H9 (cell line): ENCODE data around the gene ZNF512. TPM values are rescaled to one million over a fixed set of nuclear protein-coding genes. Genes with fewer than 3 reads are reported as not detected.

Experiments used
- DNase-seq: peaks from one replicate; pipeline ENCODE4 v3.0.0-alpha.2; 2017
- H2AFZ ChIP-seq: one replicate; pipeline ENCODE4 v1.6.1; 2013; ENCODE audit warnings: mild to moderate bottlenecking, low read length, control low read depth, moderate library complexity
- H2AK5ac ChIP-seq: 2 replicates; pipeline ENCODE4 v1.6.1; 2013; ENCODE audit warnings: low read length, control low read depth, mixed read lengths; ENCODE audit not compliant: insufficient read length
- H2BK120ac ChIP-seq: one replicate; pipeline ENCODE4 v1.6.1; 2013; ENCODE audit warnings: low read depth, mild to moderate bottlenecking, low read length, control low read depth, inconsistent platforms; ENCODE audit not compliant: poor library complexity, severe bottlenecking
- H2BK12ac ChIP-seq: 2 replicates; pipeline ENCODE4 v1.6.1; 2013; ENCODE audit warnings: low read length, control low read depth, mixed read lengths, low read depth; ENCODE audit not compliant: insufficient read length
- H2BK15ac ChIP-seq: 2 replicates; pipeline ENCODE4 v1.6.1; 2013; ENCODE audit warnings: low read depth, low read length, control low read depth
- H2BK20ac ChIP-seq: one replicate; pipeline ENCODE4 v1.6.1; 2013; ENCODE audit warnings: low read depth, mild to moderate bottlenecking, low read length, control low read depth, inconsistent platforms; ENCODE audit not compliant: poor library complexity, severe bottlenecking
- H2BK5ac ChIP-seq: 2 replicates; pipeline ENCODE4 v1.6.1; 2013; ENCODE audit warnings: low read length, control low read depth, mixed read lengths; ENCODE audit not compliant: insufficient read length
- H3K14ac ChIP-seq: 2 replicates; pipeline ENCODE4 v1.6.1; 2013; ENCODE audit warnings: low read length, control low read depth; ENCODE audit not compliant: insufficient read depth
- H3K18ac ChIP-seq: 2 replicates; pipeline ENCODE4 v1.6.1; 2013; ENCODE audit warnings: low read depth, mild to moderate bottlenecking, mixed read lengths, low read length, control low read depth; ENCODE audit not compliant: insufficient read length
- H3K23ac ChIP-seq: 2 replicates; pipeline ENCODE4 v1.6.1; 2013; ENCODE audit warnings: low read length, control low read depth, mixed read lengths, low read depth; ENCODE audit not compliant: insufficient read length
- H3K23me2 ChIP-seq: 2 replicates; pipeline ENCODE4 v1.6.1; 2013; ENCODE audit warnings: low read depth, mild to moderate bottlenecking, mixed read lengths, low read length, control low read depth; ENCODE audit not compliant: insufficient read length, poor library complexity, severe bottlenecking
- H3K27ac ChIP-seq: 2 replicates; pipeline ENCODE4 v1.5.1; 2013; ENCODE audit warnings: low read length, control low read depth, mixed read lengths, low read depth; ENCODE audit not compliant: insufficient read length
- H3K27me3 ChIP-seq: 2 replicates; pipeline ENCODE4 v1.6.1; 2013; ENCODE audit warnings: low read length, control low read depth, inconsistent platforms; ENCODE audit not compliant: insufficient read depth
- H3K4ac ChIP-seq: 2 replicates; pipeline ENCODE4 v1.6.1; 2013; ENCODE audit warnings: low read depth, mild to moderate bottlenecking, control low read depth, inconsistent platforms, low read length, moderate library complexity
- H3K4me1 ChIP-seq: 2 replicates; pipeline ENCODE4 v1.6.1; 2013; ENCODE audit warnings: low read length, control low read depth, inconsistent platforms; ENCODE audit not compliant: insufficient read depth
- H3K4me2 ChIP-seq: 2 replicates; pipeline ENCODE4 v1.6.1; 2013; ENCODE audit warnings: low read length, control low read depth, mixed read lengths; ENCODE audit not compliant: insufficient read length, insufficient read depth
- H3K56ac ChIP-seq: 2 replicates; pipeline ENCODE4 v1.6.1; 2013; ENCODE audit warnings: low read depth, mild to moderate bottlenecking, mixed read lengths, low read length, control low read depth; ENCODE audit not compliant: insufficient read length
- H3K79me1 ChIP-seq: 2 replicates; pipeline ENCODE4 v1.6.1; 2013; ENCODE audit warnings: low read depth, mild to moderate bottlenecking, moderate library complexity, low read length, control low read depth, inconsistent platforms; ENCODE audit not compliant: insufficient read depth, poor library complexity, severe bottlenecking
- H3K79me2 ChIP-seq: 2 replicates; pipeline ENCODE4 v1.6.1; 2013; ENCODE audit warnings: low read length, control low read depth, inconsistent platforms; ENCODE audit not compliant: insufficient read depth
- H3K9ac ChIP-seq: 2 replicates; pipeline ENCODE4 v1.6.1; 2013; ENCODE audit warnings: low read length, control low read depth, mixed read lengths; ENCODE audit not compliant: insufficient read length; ENCODE audit errors: extremely low read depth
- H3K9me3 ChIP-seq: one replicate; pipeline ENCODE4 v1.6.1; 2013; ENCODE audit warnings: low read depth, low read length, inconsistent platforms; ENCODE audit not compliant: control insufficient read depth
- H3T11ph ChIP-seq: one replicate; pipeline ENCODE4 v1.6.1; 2013; ENCODE audit warnings: mild to moderate bottlenecking, low read length, control low read depth, inconsistent platforms
- H4K20me1 ChIP-seq: one replicate; pipeline ENCODE4 v1.6.1; 2013; ENCODE audit not compliant: control insufficient read depth, insufficient read length, insufficient read depth
- H4K5ac ChIP-seq: 2 replicates; pipeline ENCODE4 v1.6.1; 2013; ENCODE audit warnings: low read depth, mild to moderate bottlenecking, mixed read lengths, low read length, control low read depth; ENCODE audit not compliant: insufficient read length
- H4K8ac ChIP-seq: replicated peaks from 2 replicates; pipeline ENCODE4 v1.6.1; 2013; ENCODE audit warnings: low read length, control low read depth, mixed read lengths, low read depth; ENCODE audit not compliant: insufficient read length
- H4K91ac ChIP-seq: 2 replicates; pipeline ENCODE4 v1.6.1; 2013; ENCODE audit warnings: low read depth, mild to moderate bottlenecking, moderate library complexity, mixed read lengths, low read length, control low read depth; ENCODE audit not compliant: insufficient read length
- H3K27ac Mint-ChIP-seq, 3 experiments: 2 replicates in 2 of 3; 3 replicates in 1 of 3; pipeline ENCODE4 v1.8.0; 2020 to 2021; ENCODE audit warnings: mixed read lengths in 3 of 3, mild to moderate bottlenecking in 1 of 3, moderate library complexity in 1 of 3
- H3K27me3 Mint-ChIP-seq: 2 replicates; pipeline ENCODE4 v1.8.0; 2021; ENCODE audit warnings: low read depth, mild to moderate bottlenecking, moderate library complexity, mixed read lengths
- H3K36me3 Mint-ChIP-seq, 3 experiments: 2 replicates in 2 of 3; 3 replicates in 1 of 3; pipeline ENCODE4 v1.8.0; 2020 to 2021; ENCODE audit warnings: low read depth in 3 of 3, mixed read lengths in 3 of 3; ENCODE audit not compliant: insufficient read depth in 1 of 3
- H3K4me1 Mint-ChIP-seq, 2 experiments: 2 replicates each; pipeline ENCODE4 v1.8.0; 2020; ENCODE audit warnings: mixed read lengths in 2 of 2
- H3K4me3 Mint-ChIP-seq, 2 experiments: 2 replicates in 1 of 2; 3 replicates in 1 of 2; pipeline ENCODE4 v1.8.0; 2020 to 2021; ENCODE audit warnings: mild to moderate bottlenecking in 2 of 2, mixed read lengths in 2 of 2, moderate library complexity in 1 of 2
- H3K9me3 Mint-ChIP-seq, 2 experiments: 2 replicates in 1 of 2; 3 replicates in 1 of 2; pipeline ENCODE4 v1.8.0; 2020; ENCODE audit warnings: mild to moderate bottlenecking in 2 of 2, mixed read lengths in 2 of 2, moderate library complexity in 1 of 2
- whole genome bisulfite sequencing: extraction: QIAGEN DNeasy Blood & Tissue Kit; methylation state at CpG from one replicate; pipeline ENCODE4 v1.1.7; 2013; ENCODE audit warnings: missing lambda C conversion rate, low lambda C conversion rate, mixed read lengths; ENCODE audit not compliant: insufficient read length; ENCODE audit errors: extremely low coverage; 5-methylcytosine and 5-hydroxymethylcytosine counted together
- total RNA-seq: library from RNA; stranded (reverse); gene quantifications from 2 replicates; pipeline ENCODE4 v1.2.1, GENCODE V29; 2021
- TF ChIP-seq, protein P1 (sequence below): fragments of 200-600 bp; sonication (generic); conservative IDR thresholded peaks from 3 replicates; pipeline ENCODE4 v1.8.0; 2021; ENCODE audit warnings: antibody characterized with exemption, mild to moderate bottlenecking

ZNF512 gene
- total RNA-seq, 1 experiment from 2014 or later: 38.2 TPM

DNA sequence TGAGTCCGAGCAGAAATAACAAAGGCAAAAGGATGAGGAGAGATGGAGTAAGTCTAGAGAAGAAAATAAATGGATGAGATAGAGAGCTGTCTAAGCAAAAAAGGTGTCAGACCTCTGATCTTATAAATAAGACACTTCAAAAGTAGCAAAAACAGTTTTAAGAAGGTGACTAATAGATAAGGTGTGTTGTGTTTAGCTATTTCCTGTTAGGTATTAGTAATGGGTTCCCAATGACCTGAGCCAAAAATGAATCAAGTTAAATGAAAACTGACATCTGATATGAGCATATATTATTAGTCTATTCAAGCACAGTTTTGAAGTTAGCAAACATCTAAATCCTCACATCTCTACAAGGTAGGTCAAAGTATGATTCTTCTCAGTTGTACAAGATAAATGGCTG, 69.9 kb downstream of the ZNF512 start:
- Histone ChIP-seq H3K9me3 (no peaks in the 10 kb centered on the region), H3K79me2 (no peaks in the 10 kb centered on the region), H4K5ac (no peak overlapping the region), H3K9ac (no peak overlapping the region), H2BK120ac (no peak overlapping the region), H4K20me1 (no peaks in the 10 kb centered on the region), H3K79me1 (no peaks in the 10 kb centered on the region), H2BK5ac (no peak overlapping the region), H3K23me2 (no peaks in the 10 kb centered on the region), H3K14ac (no peak overlapping the region), H4K91ac (no peak overlapping the region), H2BK12ac (no peak overlapping the region), H2BK20ac (no peak overlapping the region), H3K4me1 (no peaks in the 10 kb centered on the region), H4K8ac (no peak overlapping the region), H3K27me3 (no peaks in the 10 kb centered on the region), H3K18ac (no peak overlapping the region), H2AFZ (no peak overlapping the region), H2AK5ac (no peak overlapping the region), H3K4ac (no peak overlapping the region), H2BK15ac (no peak overlapping the region), H3K56ac (no peak overlapping the region), H3K23ac (no peak overlapping the region), H3T11ph (no peak overlapping the region), H3K4me2 (no peak overlapping the region), H3K27ac (no peak overlapping the region)
- no peaks in the 10 kb centered on the region for H3K27me3 Mint-ChIP-seq
- WGBS: no CpG with 5 or more reads among the region's 1 CpG
- DNase-seq: no peak
- peaks cover 18 to 85% (median 73%) of the 10 kb centered on the region in 3 experiments; a peak in 6 of 7 replicates for H3K36me3 Mint-ChIP-seq
- H3K27ac Mint-ChIP-seq: no peak overlapping the region
- no peak overlapping the region for H3K4me3 Mint-ChIP-seq
- TF ChIP-seq, protein P1, sequence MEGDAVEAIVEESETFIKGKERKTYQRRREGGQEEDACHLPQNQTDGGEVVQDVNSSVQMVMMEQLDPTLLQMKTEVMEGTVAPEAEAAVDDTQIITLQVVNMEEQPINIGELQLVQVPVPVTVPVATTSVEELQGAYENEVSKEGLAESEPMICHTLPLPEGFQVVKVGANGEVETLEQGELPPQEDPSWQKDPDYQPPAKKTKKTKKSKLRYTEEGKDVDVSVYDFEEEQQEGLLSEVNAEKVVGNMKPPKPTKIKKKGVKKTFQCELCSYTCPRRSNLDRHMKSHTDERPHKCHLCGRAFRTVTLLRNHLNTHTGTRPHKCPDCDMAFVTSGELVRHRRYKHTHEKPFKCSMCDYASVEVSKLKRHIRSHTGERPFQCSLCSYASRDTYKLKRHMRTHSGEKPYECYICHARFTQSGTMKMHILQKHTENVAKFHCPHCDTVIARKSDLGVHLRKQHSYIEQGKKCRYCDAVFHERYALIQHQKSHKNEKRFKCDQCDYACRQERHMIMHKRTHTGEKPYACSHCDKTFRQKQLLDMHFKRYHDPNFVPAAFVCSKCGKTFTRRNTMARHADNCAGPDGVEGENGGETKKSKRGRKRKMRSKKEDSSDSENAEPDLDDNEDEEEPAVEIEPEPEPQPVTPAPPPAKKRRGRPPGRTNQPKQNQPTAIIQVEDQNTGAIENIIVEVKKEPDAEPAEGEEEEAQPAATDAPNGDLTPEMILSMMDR: no peak
- H3K9me3 Mint-ChIP-seq: no peaks in the 10 kb centered on the region
- H3K4me1 Mint-ChIP-seq: peaks cover 10 to 14% of the 10 kb centered on the region in 2 experiments
